Neural cell (in vitro differentiated cells): Measurements from ENCODE around the gene ZNF622. TPM values are rescaled to one million over a fixed set of nuclear protein-coding genes. Genes with fewer than 3 reads are reported as not detected.

Source experiments
- H2AFZ ChIP-seq: fragments of 200-600, 300-800 bp; sonication (generic), shearing (Covaris generic); 2 replicates; pipeline ENCODE4 v1.6.0; 2014; ENCODE audit warnings: low read depth, mild to moderate bottlenecking, antibody characterized with exemption, low read length, moderate library complexity
- H3F3A ChIP-seq: fragments of 200-600 bp; shearing (Covaris generic); 2 replicates; pipeline ENCODE4 v1.6.1; 2016; ENCODE audit warnings: mild to moderate bottlenecking, moderate library complexity, mixed read lengths, antibody characterized with exemption, low read length; ENCODE audit not compliant: insufficient read depth, poor library complexity, severe bottlenecking
- H3K27ac ChIP-seq: fragments of 200-600, 300-800 bp; sonication (generic), shearing (Covaris generic); 2 replicates; pipeline ENCODE4 v1.5.1; 2014; ENCODE audit warnings: mild to moderate bottlenecking, low read length, moderate library complexity
- H3K27me3 ChIP-seq: fragments of 300-800, 200-600 bp; sonication (generic), shearing (Covaris generic); 2 replicates; pipeline ENCODE4 v1.6.0; 2014; ENCODE audit warnings: mild to moderate bottlenecking, low read depth, low read length, moderate library complexity; ENCODE audit not compliant: insufficient read depth
- H3K36me3 ChIP-seq: fragments of 300-800, 200-600 bp; sonication (generic), shearing (Covaris generic); 2 replicates; pipeline ENCODE4 v1.5.1; 2014; ENCODE audit warnings: mild to moderate bottlenecking, antibody characterized with exemption, low read length, moderate library complexity; ENCODE audit not compliant: insufficient read depth
- H3K4me2 ChIP-seq: fragments of 300-800, 200-600 bp; sonication (generic), shearing (Covaris generic); 2 replicates; pipeline ENCODE4 v1.6.0; 2014; ENCODE audit warnings: mild to moderate bottlenecking, low read length
- H3K4me3 ChIP-seq: fragments of 300-800, 200-600 bp; sonication (generic), shearing (Covaris generic); 2 replicates; pipeline ENCODE4 v1.5.1; 2014; ENCODE audit warnings: mild to moderate bottlenecking, low read length, moderate library complexity
- H3K79me2 ChIP-seq: fragments of 200-600 bp; shearing (Covaris generic); replicated peaks from 2 replicates; pipeline ENCODE4 v1.6.0; 2014; ENCODE audit warnings: mild to moderate bottlenecking, low read length, moderate library complexity; ENCODE audit not compliant: insufficient read depth
- H3K9ac ChIP-seq: fragments of 300-800, 200-600 bp; sonication (generic), shearing (Covaris generic); 2 replicates; pipeline ENCODE4 v1.6.1; 2016; ENCODE audit warnings: mild to moderate bottlenecking, low read length, mixed read lengths
- H3K9me2 ChIP-seq: fragments of 200-600 bp; shearing (Covaris generic); 2 replicates; pipeline ENCODE4 v1.6.1; 2016; ENCODE audit warnings: mild to moderate bottlenecking, low read length, mixed read lengths; ENCODE audit not compliant: insufficient read depth
- H3K9me3 ChIP-seq: fragments of 200-600, 300-800 bp; sonication (generic), shearing (Covaris generic); 2 replicates; pipeline ENCODE4 v1.6.1; 2016; ENCODE audit warnings: mild to moderate bottlenecking, mixed run types, low read length, moderate library complexity, mixed read lengths
- H4K20me1 ChIP-seq: fragments of 200-600 bp; shearing (Covaris generic); 2 replicates; pipeline ENCODE4 v1.6.1; 2016; ENCODE audit warnings: mild to moderate bottlenecking, mixed run types; ENCODE audit not compliant: insufficient read depth
- EP300 ChIP-seq: fragments of 450-650 bp; conservative IDR thresholded peaks from 2 replicates; pipeline ENCODE4 v1.6.1; 2014; ENCODE audit warnings: antibody characterized with exemption, mild to moderate bottlenecking, moderate library complexity; ENCODE audit not compliant: poor library complexity, severe bottlenecking
- EZH2 ChIP-seq: fragments of 200-600, 300-800 bp; shearing (Covaris generic), sonication (generic); IDR thresholded peaks from 2 replicates; pipeline ENCODE4 v1.6.1; 2014; ENCODE audit warnings: antibody characterized with exemption, low read length, borderline replicate concordance, mild to moderate bottlenecking; ENCODE audit not compliant: insufficient read depth, poor library complexity, severe bottlenecking
- MXI1 ChIP-seq: fragments of 450-650 bp; conservative IDR thresholded peaks from 2 replicates; pipeline ENCODE4 v1.6.1; 2014; ENCODE audit warnings: antibody characterized with exemption, mild to moderate bottlenecking; ENCODE audit not compliant: poor library complexity, severe bottlenecking
- POLR2AphosphoS5 ChIP-seq: IDR thresholded peaks from 2 replicates; pipeline ENCODE4 v1.6.1; 2012
- RAD21 ChIP-seq: fragments of 450-650 bp; conservative IDR thresholded peaks from 2 replicates; pipeline ENCODE4 v1.6.1; 2014; ENCODE audit warnings: antibody characterized with exemption, mild to moderate bottlenecking, moderate library complexity
- SMC3 ChIP-seq: fragments of 450-650 bp; conservative IDR thresholded peaks from 2 replicates; pipeline ENCODE4 v1.6.1; 2014; ENCODE audit warnings: antibody characterized with exemption, mild to moderate bottlenecking, moderate library complexity; ENCODE audit not compliant: poor library complexity
- TAF1 ChIP-seq: IDR thresholded peaks from 2 replicates; pipeline ENCODE4 v1.6.1; 2012; ENCODE audit warnings: low read depth
- polyA plus RNA-seq: library from polyadenylated mRNA; depleted of rRNA; stranded (reverse); fragments of >200 nt; gene quantifications from 2 replicates; pipeline ENCODE4 v1.2.3, GENCODE V29; 2014
- TF ChIP-seq, protein P1 (sequence below): IDR thresholded peaks from 2 replicates; pipeline ENCODE4 v1.6.1; 2012; ENCODE audit warnings: borderline replicate concordance
- TF ChIP-seq, protein P2 (sequence below): fragments of 450-650 bp; IDR thresholded peaks from 2 replicates; pipeline ENCODE4 v1.5.1; 2014; ENCODE audit warnings: antibody characterized with exemption, mild to moderate bottlenecking, moderate library complexity; ENCODE audit not compliant: poor library complexity, severe bottlenecking

Gene ZNF622
- polyA plus RNA-seq, 1 donor from 2014 or later, result 45.9 TPM

DNA sequence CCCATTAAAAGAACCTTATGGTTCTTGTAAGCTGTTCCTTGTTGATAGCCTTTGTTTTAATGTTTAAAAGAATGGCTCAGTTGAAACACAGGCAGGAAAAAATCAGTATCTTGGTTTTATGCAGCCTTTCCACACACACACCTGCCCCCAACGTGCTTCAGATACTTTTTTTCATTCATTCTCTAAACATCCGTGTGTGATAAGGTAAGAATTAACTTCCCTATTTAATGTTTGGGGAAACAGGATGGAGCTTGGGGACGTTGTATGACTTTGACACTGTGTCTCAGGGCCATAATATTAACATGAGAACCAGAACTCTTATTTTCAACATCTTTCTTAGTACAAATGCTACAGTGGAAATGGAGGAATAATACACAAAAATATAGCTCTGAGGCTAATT is 5.8 kb upstream of the ZNF622 start:
- no peaks in the 10 kb centered on the region for H4K20me1 ChIP-seq
- H3K4me3 ChIP-seq, result no peak overlapping the region
- no peak for TF ChIP-seq EP300
- no peak for TF ChIP-seq SMC3
- TF ChIP-seq, protein P1, sequence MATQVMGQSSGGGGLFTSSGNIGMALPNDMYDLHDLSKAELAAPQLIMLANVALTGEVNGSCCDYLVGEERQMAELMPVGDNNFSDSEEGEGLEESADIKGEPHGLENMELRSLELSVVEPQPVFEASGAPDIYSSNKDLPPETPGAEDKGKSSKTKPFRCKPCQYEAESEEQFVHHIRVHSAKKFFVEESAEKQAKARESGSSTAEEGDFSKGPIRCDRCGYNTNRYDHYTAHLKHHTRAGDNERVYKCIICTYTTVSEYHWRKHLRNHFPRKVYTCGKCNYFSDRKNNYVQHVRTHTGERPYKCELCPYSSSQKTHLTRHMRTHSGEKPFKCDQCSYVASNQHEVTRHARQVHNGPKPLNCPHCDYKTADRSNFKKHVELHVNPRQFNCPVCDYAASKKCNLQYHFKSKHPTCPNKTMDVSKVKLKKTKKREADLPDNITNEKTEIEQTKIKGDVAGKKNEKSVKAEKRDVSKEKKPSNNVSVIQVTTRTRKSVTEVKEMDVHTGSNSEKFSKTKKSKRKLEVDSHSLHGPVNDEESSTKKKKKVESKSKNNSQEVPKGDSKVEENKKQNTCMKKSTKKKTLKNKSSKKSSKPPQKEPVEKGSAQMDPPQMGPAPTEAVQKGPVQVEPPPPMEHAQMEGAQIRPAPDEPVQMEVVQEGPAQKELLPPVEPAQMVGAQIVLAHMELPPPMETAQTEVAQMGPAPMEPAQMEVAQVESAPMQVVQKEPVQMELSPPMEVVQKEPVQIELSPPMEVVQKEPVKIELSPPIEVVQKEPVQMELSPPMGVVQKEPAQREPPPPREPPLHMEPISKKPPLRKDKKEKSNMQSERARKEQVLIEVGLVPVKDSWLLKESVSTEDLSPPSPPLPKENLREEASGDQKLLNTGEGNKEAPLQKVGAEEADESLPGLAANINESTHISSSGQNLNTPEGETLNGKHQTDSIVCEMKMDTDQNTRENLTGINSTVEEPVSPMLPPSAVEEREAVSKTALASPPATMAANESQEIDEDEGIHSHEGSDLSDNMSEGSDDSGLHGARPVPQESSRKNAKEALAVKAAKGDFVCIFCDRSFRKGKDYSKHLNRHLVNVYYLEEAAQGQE, result no peak
- no peak for TF ChIP-seq POLR2AphosphoS5
- TF ChIP-seq, protein P2, sequence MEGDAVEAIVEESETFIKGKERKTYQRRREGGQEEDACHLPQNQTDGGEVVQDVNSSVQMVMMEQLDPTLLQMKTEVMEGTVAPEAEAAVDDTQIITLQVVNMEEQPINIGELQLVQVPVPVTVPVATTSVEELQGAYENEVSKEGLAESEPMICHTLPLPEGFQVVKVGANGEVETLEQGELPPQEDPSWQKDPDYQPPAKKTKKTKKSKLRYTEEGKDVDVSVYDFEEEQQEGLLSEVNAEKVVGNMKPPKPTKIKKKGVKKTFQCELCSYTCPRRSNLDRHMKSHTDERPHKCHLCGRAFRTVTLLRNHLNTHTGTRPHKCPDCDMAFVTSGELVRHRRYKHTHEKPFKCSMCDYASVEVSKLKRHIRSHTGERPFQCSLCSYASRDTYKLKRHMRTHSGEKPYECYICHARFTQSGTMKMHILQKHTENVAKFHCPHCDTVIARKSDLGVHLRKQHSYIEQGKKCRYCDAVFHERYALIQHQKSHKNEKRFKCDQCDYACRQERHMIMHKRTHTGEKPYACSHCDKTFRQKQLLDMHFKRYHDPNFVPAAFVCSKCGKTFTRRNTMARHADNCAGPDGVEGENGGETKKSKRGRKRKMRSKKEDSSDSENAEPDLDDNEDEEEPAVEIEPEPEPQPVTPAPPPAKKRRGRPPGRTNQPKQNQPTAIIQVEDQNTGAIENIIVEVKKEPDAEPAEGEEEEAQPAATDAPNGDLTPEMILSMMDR, result no peak
- no peak for TF ChIP-seq RAD21
- no peak for TF ChIP-seq MXI1
- TF ChIP-seq TAF1, result no peak
- no peak for TF ChIP-seq EZH2
- H3K9me3 ChIP-seq, result no peaks in the 10 kb centered on the region
- H3K79me2 ChIP-seq, result peaks cover 13% of the 10 kb centered on the region
- H3K27me3 ChIP-seq, result no peaks in the 10 kb centered on the region
- H2AFZ ChIP-seq, result no peak overlapping the region
- no peak overlapping the region for H3K27ac ChIP-seq
- no peaks in the 10 kb centered on the region for H3K9me2 ChIP-seq
- no peaks in the 10 kb centered on the region for H3F3A ChIP-seq
- H3K4me2 ChIP-seq, result no peak overlapping the region
- no peak overlapping the region for H3K9ac ChIP-seq
- H3K36me3 ChIP-seq, result no peaks in the 10 kb centered on the region

DNA sequence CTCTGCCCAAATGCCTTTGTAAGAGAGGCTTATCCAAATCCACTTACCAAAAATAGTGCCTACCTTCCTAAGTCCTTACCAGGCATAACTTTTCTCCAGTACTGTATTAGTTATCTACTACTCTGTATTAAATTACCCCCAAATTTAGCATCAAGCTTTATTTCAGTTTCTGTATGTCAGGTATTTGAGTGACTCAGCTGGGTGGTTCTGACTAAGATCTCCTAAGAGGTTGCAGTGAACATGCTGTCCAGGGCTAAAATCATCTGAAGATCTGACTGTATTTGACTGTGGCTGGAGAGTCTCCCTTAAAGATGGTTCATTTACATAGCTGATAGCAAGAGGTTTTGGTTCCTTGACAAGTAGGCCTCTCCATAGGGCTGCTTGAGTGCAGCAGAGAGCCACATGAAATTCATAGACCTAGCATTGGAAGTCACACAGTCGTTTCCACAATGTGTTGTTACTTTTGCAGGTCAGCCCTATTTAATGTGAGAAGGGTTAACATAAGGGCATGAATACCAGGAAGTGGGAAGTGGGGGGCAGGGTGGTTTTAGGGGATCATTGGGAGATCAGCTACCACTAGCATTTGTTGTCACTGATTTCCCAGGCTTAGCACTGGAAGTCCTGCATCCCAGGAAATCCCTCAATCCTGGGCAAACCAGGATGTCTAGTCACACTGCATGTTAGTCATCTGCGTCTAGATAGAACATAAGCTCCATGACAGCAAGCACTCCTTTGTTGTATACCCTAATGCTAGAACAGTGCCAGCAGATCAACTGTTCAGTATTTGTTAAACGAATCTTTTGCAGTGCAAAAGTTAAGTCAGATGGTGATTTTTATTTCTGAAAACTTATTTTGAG is 2.0 kb upstream of the ZNF622 start:
- H3K4me2 ChIP-seq, result no peak overlapping the region
- no peaks in the 10 kb centered on the region for H3K36me3 ChIP-seq
- TF ChIP-seq SMC3 (no peak), EP300 (no peak), TAF1 (no peak), POLR2AphosphoS5 (no peak), RAD21 (no peak), EZH2 (no peak), MXI1 (no peak)
- TF ChIP-seq, protein P2, result no peak
- TF ChIP-seq, protein P1, result no peak
- no peaks in the 10 kb centered on the region for H3F3A ChIP-seq
- no peak overlapping the region for H3K27ac ChIP-seq
- no peak overlapping the region for H2AFZ ChIP-seq
- peak overlapping the region; percentile 85 for H3K4me3 ChIP-seq
- H3K79me2 ChIP-seq, result peaks cover 43% of the 10 kb centered on the region
- H3K9me3 ChIP-seq, result no peaks in the 10 kb centered on the region
- H3K9me2 ChIP-seq, result no peaks in the 10 kb centered on the region
- no peaks in the 10 kb centered on the region for H4K20me1 ChIP-seq
- H3K27me3 ChIP-seq, result no peaks in the 10 kb centered on the region
- H3K9ac ChIP-seq, result no peak overlapping the region
